Neuronal stem cell (in vitro differentiated cells): Measurements from ENCODE around the gene PUDP.

Experiments
- DNase-seq: peaks from one replicate; pipeline ENCODE4 v3.0.0-alpha.2; 2013; ENCODE audit warnings: low spot score
- H2AFZ ChIP-seq: one replicate; pipeline ENCODE4 v1.6.1; 2013; ENCODE audit warnings: mild to moderate bottlenecking, low read length, inconsistent platforms
- H2AK5ac ChIP-seq: 2 replicates; pipeline ENCODE4 v1.6.1; 2013; ENCODE audit warnings: low read depth, mild to moderate bottlenecking, inconsistent platforms, low read length, moderate library complexity, mixed read lengths
- H2BK120ac ChIP-seq: 2 replicates; pipeline ENCODE4 v1.6.1; 2013; ENCODE audit warnings: low read depth, mild to moderate bottlenecking, inconsistent platforms, low read length, moderate library complexity, mixed read lengths
- H2BK12ac ChIP-seq: one replicate; pipeline ENCODE4 v1.6.1; 2013; ENCODE audit warnings: low read length, inconsistent platforms
- H2BK15ac ChIP-seq: 2 replicates; pipeline ENCODE4 v1.6.1; 2013; ENCODE audit warnings: mild to moderate bottlenecking, low read length, inconsistent platforms, mixed read lengths
- H2BK5ac ChIP-seq: one replicate; pipeline ENCODE4 v1.6.1; 2013; ENCODE audit warnings: inconsistent platforms, mild to moderate bottlenecking, low read length, moderate library complexity
- H3K14ac ChIP-seq: one replicate; pipeline ENCODE4 v1.6.1; 2013; ENCODE audit warnings: low read length, inconsistent platforms
- H3K18ac ChIP-seq: 2 replicates; pipeline ENCODE4 v1.6.1; 2013; ENCODE audit warnings: low read length, inconsistent platforms
- H3K23ac ChIP-seq: 2 replicates; pipeline ENCODE4 v1.6.1; 2013; ENCODE audit warnings: low read depth, mild to moderate bottlenecking, mixed read lengths, low read length, inconsistent platforms; ENCODE audit not compliant: poor library complexity
- H3K27ac ChIP-seq: replicated peaks from 3 replicates; pipeline ENCODE4 v1.5.1; 2013; ENCODE audit warnings: low read length, inconsistent platforms
- H3K27me3 ChIP-seq, 3 experiments: 2 replicates each; pipeline ENCODE4 v1.6.1; 2013; ENCODE audit warnings: low read length in 3 of 3, mild to moderate bottlenecking in 2 of 3, inconsistent platforms in 1 of 3, low read depth in 1 of 3, mixed read lengths in 1 of 3, moderate library complexity in 1 of 3; ENCODE audit not compliant: control insufficient read depth in 3 of 3, insufficient read depth in 3 of 3
- H3K36me3 ChIP-seq, 2 donors: replicated peaks in 1 of 2; 2 replicates each; pipeline ENCODE4 v1.6.1; 2013; ENCODE audit warnings: low read length in 2 of 2; ENCODE audit not compliant: control insufficient read depth in 2 of 2, insufficient read depth in 2 of 2
- H3K4ac ChIP-seq: 2 replicates; pipeline ENCODE4 v1.6.1; 2013; ENCODE audit warnings: inconsistent platforms, mild to moderate bottlenecking, low read length, moderate library complexity
- H3K4me1 ChIP-seq, 2 donors: 1 replicate in 1 of 2; 2 replicates in 1 of 2; pipeline ENCODE4 v1.6.1; 2013; ENCODE audit warnings: low read length in 2 of 2, low read depth in 1 of 2; ENCODE audit not compliant: control insufficient read depth in 2 of 2, insufficient read depth in 1 of 2
- H3K4me2 ChIP-seq: one replicate; pipeline ENCODE4 v1.6.1; 2013; ENCODE audit warnings: mild to moderate bottlenecking, low read length, inconsistent platforms; ENCODE audit not compliant: insufficient read depth, poor library complexity, severe bottlenecking
- H3K4me3 ChIP-seq, 2 donors: 2 replicates each; pipeline ENCODE4 v1.5.1; 2013; ENCODE audit warnings: low read length in 2 of 2, mild to moderate bottlenecking in 2 of 2, inconsistent platforms in 1 of 2, moderate library complexity in 1 of 2
- H3K79me1 ChIP-seq: one replicate; pipeline ENCODE4 v1.6.1; 2013; ENCODE audit warnings: low read depth, mild to moderate bottlenecking, inconsistent platforms, low read length, moderate library complexity
- H3K9ac ChIP-seq: one replicate; pipeline ENCODE4 v1.6.1; 2013; ENCODE audit warnings: mild to moderate bottlenecking, low read depth, low read length, inconsistent platforms; ENCODE audit not compliant: poor library complexity
- H3K9me3 ChIP-seq, 2 donors: replicated peaks in 1 of 2; 2 replicates each; pipeline versions ENCODE3 to v1.6.1; 2013; ENCODE audit warnings: low read length in 2 of 2, mild to moderate bottlenecking in 2 of 2, inconsistent platforms in 1 of 2, low read depth in 1 of 2, mixed read lengths in 1 of 2, moderate library complexity in 1 of 2; ENCODE audit not compliant: control insufficient read depth in 2 of 2, insufficient read depth in 1 of 2
- H4K8ac ChIP-seq: one replicate; pipeline ENCODE4 v1.6.1; 2013; ENCODE audit warnings: low read depth, mild to moderate bottlenecking, inconsistent platforms, low read length, moderate library complexity
- H4K91ac ChIP-seq: one replicate; pipeline ENCODE4 v1.6.1; 2013; ENCODE audit warnings: low read length, low read depth, mild to moderate bottlenecking, inconsistent platforms; ENCODE audit not compliant: poor library complexity
- WGBS, 2 donors: extraction: QIAGEN DNeasy Blood & Tissue Kit; methylation state at CpG; one replicate each; pipeline ENCODE4 v1.1.7; 2013; ENCODE audit warnings: missing lambda C conversion rate in 2 of 2, mixed read lengths in 1 of 2; ENCODE audit not compliant: insufficient read length in 2 of 2, insufficient replicate concordance in 1 of 2; ENCODE audit errors: extremely low coverage in 2 of 2; 5-methylcytosine and 5-hydroxymethylcytosine counted together

The PUDP gene

DNA sequence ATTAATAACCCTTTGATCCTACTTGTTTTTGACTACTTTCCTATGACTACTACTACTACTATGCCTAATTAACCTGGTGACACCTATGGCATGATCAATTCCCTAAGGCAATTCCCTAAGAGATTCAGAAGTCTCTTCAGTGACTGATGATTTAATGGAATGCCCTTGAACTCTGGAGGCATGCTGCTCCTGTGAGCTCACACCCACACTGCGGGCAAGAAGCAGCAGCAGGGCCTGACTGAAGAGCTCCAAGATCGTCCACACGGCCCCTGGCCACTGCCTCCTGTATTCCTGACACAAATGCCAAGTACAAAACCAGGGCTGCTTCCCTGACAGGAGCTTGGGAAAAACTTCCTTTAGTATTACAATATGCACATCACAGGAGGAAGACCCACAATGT, 74.6 kb downstream of the PUDP start:
- Histone ChIP-seq H3K27ac (no peak overlapping the region), H3K9me3 (no peaks in the 10 kb centered on the region), H3K4me3 (no peak overlapping the region), H4K8ac (no peak overlapping the region), H3K27me3 (no peaks in the 10 kb centered on the region), H2BK12ac (no peak overlapping the region), H3K14ac (no peak overlapping the region), H3K9ac (no peak overlapping the region), H2AK5ac (no peak overlapping the region), H2BK15ac (no peak overlapping the region), H4K91ac (no peak overlapping the region), H3K36me3 (peaks cover 0 to 13% of the 10 kb centered on the region in 2 donors), H2BK120ac (no peak overlapping the region), H3K4me2 (no peak overlapping the region), H2BK5ac (no peak overlapping the region), H3K79me1 (no peaks in the 10 kb centered on the region), H3K18ac (no peak overlapping the region), H2AFZ (no peak overlapping the region), H3K4me1 (peaks cover 0 to 4% of the 10 kb centered on the region in 2 donors), H3K23ac (no peak overlapping the region), H3K4ac (no peak overlapping the region)
- no peak for DNase-seq
- WGBS, 2 donors: no CpG with 5 or more reads among the region's 3 CpGs

GRCh38 chrX:7072856-7073255, 75.1 kb downstream of the PUDP start:
- Histone ChIP-seq H2AK5ac (no peak overlapping the region), H2BK5ac (no peak overlapping the region), H3K14ac (no peak overlapping the region), H2BK120ac (no peak overlapping the region), H3K27me3 (no peaks in the 10 kb centered on the region), H3K4ac (no peak overlapping the region), H3K79me1 (no peaks in the 10 kb centered on the region), H3K4me2 (no peak overlapping the region), H3K36me3 (peaks cover 0 to 13% of the 10 kb centered on the region in 2 donors), H4K91ac (no peak overlapping the region), H3K9me3 (no peaks in the 10 kb centered on the region), H3K9ac (no peak overlapping the region), H2AFZ (no peak overlapping the region), H3K4me1 (peaks cover 0 to 4% of the 10 kb centered on the region in 2 donors), H3K4me3 (no peak overlapping the region), H2BK12ac (no peak overlapping the region), H3K23ac (no peak overlapping the region), H3K27ac (no peak overlapping the region), H2BK15ac (no peak overlapping the region), H3K18ac (no peak overlapping the region), H4K8ac (no peak overlapping the region)
- no CpG with 5 or more reads among the region's 7 CpGs for WGBS, 2 donors
- no peak for DNase-seq

DNA sequence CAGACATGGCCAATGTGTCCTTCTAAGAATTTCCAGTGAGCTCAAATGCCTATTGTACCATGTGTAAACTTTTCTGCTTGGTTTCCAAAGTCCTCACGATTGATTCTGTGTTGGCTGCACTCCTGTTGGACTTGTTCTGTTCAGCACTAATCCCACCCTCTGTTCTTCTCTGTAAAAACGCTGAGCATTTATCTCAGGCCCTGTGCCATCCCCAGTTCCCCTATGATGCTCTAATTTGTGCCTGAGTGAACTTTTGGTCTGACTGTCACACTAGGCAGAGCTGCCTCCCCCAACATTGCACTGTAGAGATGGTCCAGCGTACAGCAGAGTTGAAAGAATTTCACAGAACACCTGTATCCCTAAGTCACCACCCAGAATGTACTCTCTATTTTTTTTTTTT, 76.6 kb downstream of the PUDP start:
- H4K91ac ChIP-seq: no peak overlapping the region
- peaks cover 0 to 2% of the 10 kb centered on the region in 2 donors for H3K9me3 ChIP-seq
- H3K4me3 ChIP-seq: no peak overlapping the region
- H2BK12ac ChIP-seq: no peak overlapping the region
- no peak overlapping the region for H2AFZ ChIP-seq
- no peak overlapping the region for H3K9ac ChIP-seq
- WGBS, 2 donors: no CpG with 5 or more reads among the region's 3 CpGs
- H3K4me2 ChIP-seq: no peak overlapping the region
- peaks cover 0 to 8% of the 10 kb centered on the region in 2 donors for H3K36me3 ChIP-seq
- no peak overlapping the region for H2BK15ac ChIP-seq
- no peak overlapping the region for H4K8ac ChIP-seq
- H3K4ac ChIP-seq: no peak overlapping the region
- H2AK5ac ChIP-seq: no peak overlapping the region
- H3K79me1 ChIP-seq: no peaks in the 10 kb centered on the region
- no peak overlapping the region for H2BK5ac ChIP-seq
- no peak overlapping the region for H3K18ac ChIP-seq
- no peak overlapping the region for H3K23ac ChIP-seq
- H2BK120ac ChIP-seq: no peak overlapping the region
- no peaks in the 10 kb centered on the region for H3K27me3 ChIP-seq
- no peaks in the 10 kb centered on the region for H3K4me1 ChIP-seq
- H3K14ac ChIP-seq: no peak overlapping the region
- no peak for DNase-seq
- no peak overlapping the region for H3K27ac ChIP-seq

- H3K9me3 ChIP-seq: peaks cover 0 to 2% of the 10 kb centered on the region in 2 donors
- no peak overlapping the region for H3K27ac ChIP-seq
- H2BK120ac ChIP-seq: no peak overlapping the region
- WGBS, 2 donors: no CpG with 5 or more reads among the region's 2 CpGs
- no peak overlapping the region for H3K9ac ChIP-seq
- peaks cover 0 to 2% of the 10 kb centered on the region in 2 donors for H3K36me3 ChIP-seq
- peaks cover 0 to 3% (median 0%) of the 10 kb centered on the region in 3 experiments for H3K27me3 ChIP-seq
- H3K18ac ChIP-seq: no peak overlapping the region
- no peak overlapping the region for H3K14ac ChIP-seq
- H3K4me1 ChIP-seq: no peaks in the 10 kb centered on the region
- no peak for DNase-seq
- H2BK15ac ChIP-seq: no peak overlapping the region
- H2AK5ac ChIP-seq: no peak overlapping the region
- H2BK5ac ChIP-seq: no peak overlapping the region
- no peak overlapping the region for H4K8ac ChIP-seq
- H3K4me3 ChIP-seq: no peak overlapping the region
- no peak overlapping the region for H2AFZ ChIP-seq
- no peaks in the 10 kb centered on the region for H3K79me1 ChIP-seq
- H3K23ac ChIP-seq: no peak overlapping the region
- H4K91ac ChIP-seq: no peak overlapping the region
- no peak overlapping the region for H2BK12ac ChIP-seq
- no peak overlapping the region for H3K4ac ChIP-seq
- H3K4me2 ChIP-seq: no peak overlapping the region
These were observed 78.4 kb downstream of the PUDP start for GRCh38 chrX:7069556-7069955.
